GM23338 (cell line): ENCODE results near the gene PLEKHN1. TPM values are rescaled to one million over a fixed set of nuclear protein-coding genes. Genes with fewer than 3 reads are reported as not detected.

Source experiments
- ATAC-seq: fragments of 200-7000 bp; cut with Tn5 transposase; 3 replicates; pipeline ENCODE4 v1.9.1; 2020
- DNase-seq: peaks from one replicate; pipeline ENCODE4 v3.0.0-alpha.2; 2015; ENCODE audit warnings: low spot score
- H2AFZ ChIP-seq: fragments of 200-600 bp; sonication (generic); 2 replicates; pipeline ENCODE4 v1.8.0; 2016; ENCODE audit warnings: antibody characterized with exemption, mild to moderate bottlenecking, moderate library complexity
- H3F3A ChIP-seq: fragments of 200-600 bp; sonication (generic); replicated peaks from 2 replicates; pipeline ENCODE4 v1.8.0; 2017; ENCODE audit warnings: antibody characterized with exemption, mixed run types, low read depth
- H3K27ac ChIP-seq: fragments of 200-600 bp; sonication (generic); 2 replicates; pipeline ENCODE4 v1.6.1; 2016; ENCODE audit warnings: low read depth
- H3K27me3 ChIP-seq: fragments of 200-600 bp; sonication (generic); 2 replicates; pipeline ENCODE4 v1.8.0; 2016; ENCODE audit warnings: mild to moderate bottlenecking, mixed run types, moderate library complexity; ENCODE audit not compliant: insufficient read depth
- H3K36me3 ChIP-seq: fragments of 200-600 bp; sonication (generic); 2 replicates; pipeline ENCODE4 v1.8.0; 2016; ENCODE audit warnings: mild to moderate bottlenecking; ENCODE audit not compliant: insufficient read depth
- H3K4me1 ChIP-seq: fragments of 200-600 bp; sonication (generic); 2 replicates; pipeline ENCODE4 v1.8.0; 2016; ENCODE audit warnings: mild to moderate bottlenecking, moderate library complexity; ENCODE audit not compliant: insufficient read depth
- H3K4me2 ChIP-seq: fragments of 200-600 bp; sonication (generic); 2 replicates; pipeline ENCODE4 v1.7.1; 2017; ENCODE audit warnings: mixed run types
- H3K4me3 ChIP-seq: fragments of 200-600 bp; sonication (generic); 2 replicates; pipeline ENCODE4 v1.6.1; 2016; ENCODE audit warnings: mixed run types
- H3K79me2 ChIP-seq: fragments of 200-600 bp; sonication (generic); replicated peaks from 2 replicates; pipeline ENCODE4 v1.8.0; 2017; ENCODE audit warnings: mild to moderate bottlenecking; ENCODE audit not compliant: insufficient read depth
- H3K9me2 ChIP-seq: fragments of 200-600 bp; sonication (generic); 2 replicates; pipeline ENCODE4 v1.8.0; 2017; ENCODE audit not compliant: insufficient read depth
- H4K20me1 ChIP-seq: fragments of 200-600 bp; sonication (generic); replicated peaks from 2 replicates; pipeline ENCODE4 v1.8.0; 2017; ENCODE audit warnings: mild to moderate bottlenecking; ENCODE audit not compliant: insufficient read depth
- H3K27ac Mint-ChIP-seq: 2 replicates; pipeline ENCODE4 v1.8.0; 2020; ENCODE audit warnings: inconsistent platforms, mild to moderate bottlenecking, moderate library complexity, mixed read lengths
- H3K27me3 Mint-ChIP-seq: 3 replicates; pipeline ENCODE4 v1.8.0; 2022; ENCODE audit warnings: low read depth, mild to moderate bottlenecking, moderate library complexity, mixed read lengths, inconsistent platforms; ENCODE audit not compliant: insufficient read depth, poor library complexity
- H3K36me3 Mint-ChIP-seq: 3 replicates; pipeline ENCODE4 v1.8.0; 2021; ENCODE audit warnings: low read depth, mild to moderate bottlenecking, inconsistent platforms, moderate library complexity, mixed read lengths
- H3K4me1 Mint-ChIP-seq: 3 replicates; pipeline ENCODE4 v1.8.0; 2020; ENCODE audit warnings: mild to moderate bottlenecking, inconsistent platforms, mixed read lengths
- H3K4me3 Mint-ChIP-seq: 3 replicates; pipeline ENCODE4 v1.8.0; 2021; ENCODE audit warnings: moderate library complexity, mild to moderate bottlenecking, inconsistent platforms, mixed read lengths
- H3K9me3 Mint-ChIP-seq: 3 replicates; pipeline ENCODE4 v1.8.0; 2020; ENCODE audit warnings: moderate library complexity, mild to moderate bottlenecking, inconsistent platforms, mixed read lengths
- CREB1 ChIP-seq: fragments of 250-450 bp; sonication (Bioruptor Pico); IDR thresholded peaks from 2 replicates; pipeline ENCODE4 v1.5.0; 2020; ENCODE audit warnings: low read depth, mild to moderate bottlenecking, moderate library complexity
- EZH2 ChIP-seq: fragments of 200-600 bp; sonication (generic); IDR thresholded peaks from one replicate; pipeline ENCODE4 v1.8.0; 2017; ENCODE audit warnings: antibody characterized with exemption, mild to moderate bottlenecking, low read depth; ENCODE audit not compliant: unreplicated experiment
- JUNB ChIP-seq: IDR thresholded peaks from one replicate; pipeline ENCODE4 v1.6.1; 2016; ENCODE audit warnings: antibody characterized with exemption; ENCODE audit not compliant: unreplicated experiment
- NANOG ChIP-seq: IDR thresholded peaks from 2 replicates; pipeline ENCODE4 v1.6.1; 2016; ENCODE audit warnings: antibody characterized with exemption, borderline replicate concordance
- POLR2AphosphoS5 ChIP-seq: IDR thresholded peaks from 2 replicates; pipeline ENCODE4 v1.6.1; 2016; ENCODE audit warnings: antibody characterized with exemption, low read depth
- STAT1 ChIP-seq: IDR thresholded peaks from one replicate; pipeline ENCODE4 v1.6.1; 2016; ENCODE audit warnings: antibody characterized with exemption; ENCODE audit not compliant: unreplicated experiment
- ZNF114 ChIP-seq: fragments of 250-450 bp; sonication (Bioruptor Pico); IDR thresholded peaks from 2 replicates; pipeline ENCODE4 v1.5.0; 2020; ENCODE audit warnings: mild to moderate bottlenecking, moderate library complexity
- ZNF331 ChIP-seq: fragments of 250-450 bp; sonication (Bioruptor Pico); IDR thresholded peaks from 2 replicates; pipeline ENCODE4 v1.5.0; 2020; ENCODE audit warnings: low read depth, mild to moderate bottlenecking, moderate library complexity
- polyA plus RNA-seq: library from polyadenylated mRNA; unstranded; fragments of >200 nt; fragmentation: Nextera tagmentation; extraction: Ambion mirVana; gene quantifications from 2 replicates; pipeline ENCODE4 v1.2.1, GENCODE V29; 2016
- total RNA-seq: library from RNA; depleted of rRNA; stranded (reverse); fragments of >200 nt; shearing (Covaris generic); gene quantifications from 2 replicates; pipeline ENCODE4 v1.2.3, GENCODE V29; 2014
- TF ChIP-seq, protein P1 (sequence below), 2 experiments: fragments of 200-600 bp in 1 of 2; sonication (generic) in 1 of 2; conservative IDR thresholded peaks; 2 replicates each; pipeline versions ENCODE4 v1.5.1 to v1.6.1; 2016 to 2017; ENCODE audit warnings: antibody characterized with exemption in 2 of 2, low read depth in 2 of 2, mild to moderate bottlenecking in 2 of 2, moderate library complexity in 1 of 2
- TF ChIP-seq, protein P2 (sequence below): IDR thresholded peaks from one replicate; pipeline ENCODE4 v1.6.1; 2018; ENCODE audit warnings: antibody characterized with exemption; ENCODE audit not compliant: unreplicated experiment
- TF ChIP-seq, protein P3 (sequence below): fragments of 250-450 bp; sonication (Bioruptor Pico); IDR thresholded peaks from 2 replicates; pipeline ENCODE4 v1.5.0; 2020; ENCODE audit warnings: mild to moderate bottlenecking, moderate library complexity

PLEKHN1 gene
- total and polyA plus RNA-seq, 2 experiments from 2014 or later = 1.4 to 3.3 TPM

DNA sequence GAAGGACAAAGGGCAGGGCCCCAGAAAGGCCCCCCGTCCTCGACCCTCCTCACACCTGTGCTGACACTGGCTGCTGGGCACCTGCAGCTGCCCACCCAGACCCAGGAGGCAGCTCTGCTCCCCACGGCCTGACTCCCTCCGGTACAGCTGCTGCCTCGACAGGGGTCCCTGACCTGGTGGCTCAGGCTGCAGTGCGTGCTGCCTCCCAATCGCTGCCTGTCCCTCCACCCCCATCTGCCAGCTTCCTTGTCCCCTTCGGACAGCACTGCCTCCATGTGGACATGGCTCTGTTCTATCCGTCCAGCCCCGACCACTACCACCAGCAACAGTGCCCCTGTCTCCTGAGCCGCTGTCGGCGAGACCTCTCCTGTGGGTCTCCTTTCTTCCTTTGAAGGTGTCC is 11.4 kb upstream of the PLEKHN1 start:
- H3K4me1 Mint-ChIP-seq = peaks cover 8% of the 10 kb centered on the region
- TF ChIP-seq, protein P1, sequence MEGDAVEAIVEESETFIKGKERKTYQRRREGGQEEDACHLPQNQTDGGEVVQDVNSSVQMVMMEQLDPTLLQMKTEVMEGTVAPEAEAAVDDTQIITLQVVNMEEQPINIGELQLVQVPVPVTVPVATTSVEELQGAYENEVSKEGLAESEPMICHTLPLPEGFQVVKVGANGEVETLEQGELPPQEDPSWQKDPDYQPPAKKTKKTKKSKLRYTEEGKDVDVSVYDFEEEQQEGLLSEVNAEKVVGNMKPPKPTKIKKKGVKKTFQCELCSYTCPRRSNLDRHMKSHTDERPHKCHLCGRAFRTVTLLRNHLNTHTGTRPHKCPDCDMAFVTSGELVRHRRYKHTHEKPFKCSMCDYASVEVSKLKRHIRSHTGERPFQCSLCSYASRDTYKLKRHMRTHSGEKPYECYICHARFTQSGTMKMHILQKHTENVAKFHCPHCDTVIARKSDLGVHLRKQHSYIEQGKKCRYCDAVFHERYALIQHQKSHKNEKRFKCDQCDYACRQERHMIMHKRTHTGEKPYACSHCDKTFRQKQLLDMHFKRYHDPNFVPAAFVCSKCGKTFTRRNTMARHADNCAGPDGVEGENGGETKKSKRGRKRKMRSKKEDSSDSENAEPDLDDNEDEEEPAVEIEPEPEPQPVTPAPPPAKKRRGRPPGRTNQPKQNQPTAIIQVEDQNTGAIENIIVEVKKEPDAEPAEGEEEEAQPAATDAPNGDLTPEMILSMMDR (conservative IDR thresholded peaks at IDR 0.05; ENCODE audit: low read depth in 2 of 2) = no peak
- no peak for TF ChIP-seq ZNF114 (CRISPR knock-in tag)
- TF ChIP-seq CREB1 (CRISPR knock-in tag) = no peak
- TF ChIP-seq, protein P2, sequence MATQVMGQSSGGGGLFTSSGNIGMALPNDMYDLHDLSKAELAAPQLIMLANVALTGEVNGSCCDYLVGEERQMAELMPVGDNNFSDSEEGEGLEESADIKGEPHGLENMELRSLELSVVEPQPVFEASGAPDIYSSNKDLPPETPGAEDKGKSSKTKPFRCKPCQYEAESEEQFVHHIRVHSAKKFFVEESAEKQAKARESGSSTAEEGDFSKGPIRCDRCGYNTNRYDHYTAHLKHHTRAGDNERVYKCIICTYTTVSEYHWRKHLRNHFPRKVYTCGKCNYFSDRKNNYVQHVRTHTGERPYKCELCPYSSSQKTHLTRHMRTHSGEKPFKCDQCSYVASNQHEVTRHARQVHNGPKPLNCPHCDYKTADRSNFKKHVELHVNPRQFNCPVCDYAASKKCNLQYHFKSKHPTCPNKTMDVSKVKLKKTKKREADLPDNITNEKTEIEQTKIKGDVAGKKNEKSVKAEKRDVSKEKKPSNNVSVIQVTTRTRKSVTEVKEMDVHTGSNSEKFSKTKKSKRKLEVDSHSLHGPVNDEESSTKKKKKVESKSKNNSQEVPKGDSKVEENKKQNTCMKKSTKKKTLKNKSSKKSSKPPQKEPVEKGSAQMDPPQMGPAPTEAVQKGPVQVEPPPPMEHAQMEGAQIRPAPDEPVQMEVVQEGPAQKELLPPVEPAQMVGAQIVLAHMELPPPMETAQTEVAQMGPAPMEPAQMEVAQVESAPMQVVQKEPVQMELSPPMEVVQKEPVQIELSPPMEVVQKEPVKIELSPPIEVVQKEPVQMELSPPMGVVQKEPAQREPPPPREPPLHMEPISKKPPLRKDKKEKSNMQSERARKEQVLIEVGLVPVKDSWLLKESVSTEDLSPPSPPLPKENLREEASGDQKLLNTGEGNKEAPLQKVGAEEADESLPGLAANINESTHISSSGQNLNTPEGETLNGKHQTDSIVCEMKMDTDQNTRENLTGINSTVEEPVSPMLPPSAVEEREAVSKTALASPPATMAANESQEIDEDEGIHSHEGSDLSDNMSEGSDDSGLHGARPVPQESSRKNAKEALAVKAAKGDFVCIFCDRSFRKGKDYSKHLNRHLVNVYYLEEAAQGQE = no peak
- no peak for TF ChIP-seq ZNF331 (CRISPR knock-in tag)
- no peak for TF ChIP-seq NANOG
- no peak for TF ChIP-seq JUNB
- TF ChIP-seq, protein P3, sequence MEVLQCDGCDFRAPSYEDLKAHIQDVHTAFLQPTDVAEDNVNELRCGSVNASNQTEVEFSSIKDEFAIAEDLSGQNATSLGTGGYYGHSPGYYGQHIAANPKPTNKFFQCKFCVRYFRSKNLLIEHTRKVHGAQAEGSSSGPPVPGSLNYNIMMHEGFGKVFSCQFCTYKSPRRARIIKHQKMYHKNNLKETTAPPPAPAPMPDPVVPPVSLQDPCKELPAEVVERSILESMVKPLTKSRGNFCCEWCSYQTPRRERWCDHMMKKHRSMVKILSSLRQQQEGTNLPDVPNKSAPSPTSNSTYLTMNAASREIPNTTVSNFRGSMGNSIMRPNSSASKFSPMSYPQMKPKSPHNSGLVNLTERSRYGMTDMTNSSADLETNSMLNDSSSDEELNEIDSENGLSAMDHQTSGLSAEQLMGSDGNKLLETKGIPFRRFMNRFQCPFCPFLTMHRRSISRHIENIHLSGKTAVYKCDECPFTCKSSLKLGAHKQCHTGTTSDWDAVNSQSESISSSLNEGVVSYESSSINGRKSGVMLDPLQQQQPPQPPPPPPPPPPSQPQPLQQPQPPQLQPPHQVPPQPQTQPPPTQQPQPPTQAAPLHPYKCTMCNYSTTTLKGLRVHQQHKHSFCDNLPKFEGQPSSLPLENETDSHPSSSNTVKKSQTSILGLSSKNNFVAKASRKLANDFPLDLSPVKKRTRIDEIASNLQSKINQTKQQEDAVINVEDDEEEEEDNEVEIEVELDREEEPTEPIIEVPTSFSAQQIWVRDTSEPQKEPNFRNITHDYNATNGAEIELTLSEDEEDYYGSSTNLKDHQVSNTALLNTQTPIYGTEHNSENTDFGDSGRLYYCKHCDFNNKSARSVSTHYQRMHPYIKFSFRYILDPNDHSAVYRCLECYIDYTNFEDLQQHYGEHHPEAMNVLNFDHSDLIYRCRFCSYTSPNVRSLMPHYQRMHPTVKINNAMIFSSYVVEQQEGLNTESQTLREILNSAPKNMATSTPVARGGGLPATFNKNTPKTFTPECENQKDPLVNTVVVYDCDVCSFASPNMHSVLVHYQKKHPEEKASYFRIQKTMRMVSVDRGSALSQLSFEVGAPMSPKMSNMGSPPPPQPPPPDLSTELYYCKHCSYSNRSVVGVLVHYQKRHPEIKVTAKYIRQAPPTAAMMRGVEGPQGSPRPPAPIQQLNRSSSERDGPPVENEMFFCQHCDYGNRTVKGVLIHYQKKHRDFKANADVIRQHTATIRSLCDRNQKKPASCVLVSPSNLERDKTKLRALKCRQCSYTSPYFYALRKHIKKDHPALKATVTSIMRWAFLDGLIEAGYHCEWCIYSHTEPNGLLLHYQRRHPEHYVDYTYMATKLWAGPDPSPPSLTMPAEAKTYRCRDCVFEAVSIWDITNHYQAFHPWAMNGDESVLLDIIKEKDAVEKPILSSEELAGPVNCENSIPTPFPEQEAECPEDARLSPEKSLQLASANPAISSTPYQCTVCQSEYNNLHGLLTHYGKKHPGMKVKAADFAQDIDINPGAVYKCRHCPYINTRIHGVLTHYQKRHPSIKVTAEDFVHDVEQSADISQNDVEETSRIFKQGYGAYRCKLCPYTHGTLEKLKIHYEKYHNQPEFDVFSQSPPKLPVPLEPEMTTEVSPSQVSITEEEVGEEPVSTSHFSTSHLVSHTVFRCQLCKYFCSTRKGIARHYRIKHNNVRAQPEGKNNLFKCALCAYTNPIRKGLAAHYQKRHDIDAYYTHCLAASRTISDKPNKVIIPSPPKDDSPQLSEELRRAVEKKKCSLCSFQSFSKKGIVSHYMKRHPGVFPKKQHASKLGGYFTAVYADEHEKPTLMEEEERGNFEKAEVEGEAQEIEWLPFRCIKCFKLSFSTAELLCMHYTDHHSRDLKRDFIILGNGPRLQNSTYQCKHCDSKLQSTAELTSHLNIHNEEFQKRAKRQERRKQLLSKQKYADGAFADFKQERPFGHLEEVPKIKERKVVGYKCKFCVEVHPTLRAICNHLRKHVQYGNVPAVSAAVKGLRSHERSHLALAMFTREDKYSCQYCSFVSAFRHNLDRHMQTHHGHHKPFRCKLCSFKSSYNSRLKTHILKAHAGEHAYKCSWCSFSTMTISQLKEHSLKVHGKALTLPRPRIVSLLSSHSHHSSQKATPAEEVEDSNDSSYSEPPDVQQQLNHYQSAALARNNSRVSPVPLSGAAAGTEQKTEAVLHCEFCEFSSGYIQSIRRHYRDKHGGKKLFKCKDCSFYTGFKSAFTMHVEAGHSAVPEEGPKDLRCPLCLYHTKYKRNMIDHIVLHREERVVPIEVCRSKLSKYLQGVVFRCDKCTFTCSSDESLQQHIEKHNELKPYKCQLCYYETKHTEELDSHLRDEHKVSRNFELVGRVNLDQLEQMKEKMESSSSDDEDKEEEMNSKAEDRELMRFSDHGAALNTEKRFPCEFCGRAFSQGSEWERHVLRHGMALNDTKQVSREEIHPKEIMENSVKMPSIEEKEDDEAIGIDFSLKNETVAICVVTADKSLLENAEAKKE (CRISPR knock-in tag) = no peak
- TF ChIP-seq EZH2 = no peak
- no peak for TF ChIP-seq POLR2AphosphoS5
- TF ChIP-seq STAT1 = no peak
- peaks cover 25% of the 10 kb centered on the region for H3K27me3 Mint-ChIP-seq
- H3K36me3 ChIP-seq = peaks cover 23% of the 10 kb centered on the region
- peaks cover 61% of the 10 kb centered on the region for H3K36me3 Mint-ChIP-seq
- H3K4me3 ChIP-seq = no peak overlapping the region
- peaks cover 4% of the 10 kb centered on the region; the same call in 1 of the 2 replicates for H4K20me1 ChIP-seq
- H3K4me3 Mint-ChIP-seq = no peak overlapping the region
- H3K9me3 Mint-ChIP-seq = no peaks in the 10 kb centered on the region; the same call in 2 of the 3 replicates
- DNase-seq (no peak), ATAC-seq (no peak)
- no peaks in the 10 kb centered on the region for H3F3A ChIP-seq
- H3K9me2 ChIP-seq = no peaks in the 10 kb centered on the region
- no peak overlapping the region for H3K4me2 ChIP-seq
- no peak overlapping the region for H3K27ac Mint-ChIP-seq
- H3K79me2 ChIP-seq = peaks cover 18% of the 10 kb centered on the region
- peaks cover 7% of the 10 kb centered on the region for H3K27me3 ChIP-seq
- no peak overlapping the region for H2AFZ ChIP-seq
- no peak overlapping the region for H3K27ac ChIP-seq
- no peaks in the 10 kb centered on the region; the same call in 1 of the 2 replicates for H3K4me1 ChIP-seq
